Activated T-cell treated with anti-CD3 and anti-CD28 coated beads, Interleukin-2, amount 50 U/mL, for 72 hours (primary cell): Measurements from ENCODE around the gene ERP27. TPM values are rescaled to one million over a fixed set of nuclear protein-coding genes. Genes with fewer than 3 reads are reported as not detected.

ENCODE experiments used
- ATAC-seq, 2 donors: fragments of 150-1000 bp; cut with Tn5 transposase; replicated peaks in 1 of 2; 2 replicates each; pipeline ENCODE4 v1.10.0; 2021; ENCODE audit warnings: moderate library complexity in 2 of 2, mild to moderate bottlenecking in 1 of 2
- DNase-seq, 2 donors: peaks; one replicate each; pipeline ENCODE4 v3.0.0; 2021 to 2022; ENCODE audit warnings: mixed read lengths in 1 of 2
- H3K27ac Mint-ChIP-seq: one replicate; pipeline ENCODE4 v1.8.0; 2022; ENCODE audit warnings: mild to moderate bottlenecking, moderate library complexity, mixed read lengths
- H3K27me3 Mint-ChIP-seq: one replicate; pipeline ENCODE4 v1.8.0; 2022; ENCODE audit warnings: low read depth, mixed read lengths
- H3K36me3 Mint-ChIP-seq, 2 donors: one replicate each; pipeline ENCODE4 v1.8.0; 2022; ENCODE audit warnings: mixed read lengths in 2 of 2, mild to moderate bottlenecking in 1 of 2; ENCODE audit not compliant: insufficient read depth in 2 of 2
- H3K4me1 Mint-ChIP-seq: one replicate; pipeline ENCODE4 v1.8.0; 2022; ENCODE audit warnings: low read depth, mixed read lengths
- H3K4me3 Mint-ChIP-seq, 2 donors: one replicate each; pipeline ENCODE4 v1.8.0; 2022; ENCODE audit warnings: mild to moderate bottlenecking in 2 of 2, mixed read lengths in 2 of 2, moderate library complexity in 2 of 2
- H3K9me3 Mint-ChIP-seq, 2 donors: one replicate each; pipeline ENCODE4 v1.8.0; 2022; ENCODE audit warnings: mixed read lengths in 2 of 2
- total RNA-seq, 2 donors: library from RNA; stranded (reverse); gene quantifications; one replicate each; pipeline ENCODE4 v1.2.3, GENCODE V29; 2022

Gene ERP27
- 1 to 10 TPM; 3.8 to 4.0 TPM for total RNA-seq

GRCh38 chr12:14938301-14938700 lies at the start of gene ERP27:
Gene ERP27, minus strand, starts transcription at chr12:14938537. Its CDS starts 29 bp downstream, at chr12:14938508.
- peaks cover 24% of the 10 kb centered on the region for H3K4me1 Mint-ChIP-seq
- peak within 1 kb of the TSS in 1 of 2 donors; percentile 58 for H3K4me3 Mint-ChIP-seq
- no peaks in the 10 kb centered on the region for H3K27me3 Mint-ChIP-seq
- no peak for ATAC-seq
- DNase-seq, result no peak
- peaks cover 10 to 51% of the 10 kb centered on the region in 2 donors for H3K36me3 Mint-ChIP-seq
- peaks cover 2 to 5% of the 10 kb centered on the region in 2 donors for H3K9me3 Mint-ChIP-seq
- peak within 1 kb of the TSS; percentile 94 for H3K27ac Mint-ChIP-seq

- Mint-ChIP-seq H3K27me3 (no peaks in the 10 kb centered on the region), H3K36me3 (peaks cover 3% of the 10 kb centered on the region in 2 donors), H3K4me3 (no peak overlapping the region), H3K4me1 (peaks cover 28% of the 10 kb centered on the region), H3K9me3 (peaks cover 0 to 2% of the 10 kb centered on the region in 2 donors), H3K27ac (no peak overlapping the region)
- ATAC-seq (no peak), DNase-seq (no peak)
Observed at GRCh38 chr12:14988035-14988434, 49.7 kb upstream of the ERP27 start.

GRCh38 chr12:14986449-14986848 lies 48.1 kb upstream of the ERP27 start:
- DNase-seq (no peak), ATAC-seq (no peak)
- H3K27ac Mint-ChIP-seq, result no peak overlapping the region
- no peak overlapping the region for H3K4me3 Mint-ChIP-seq
- peaks cover 37% of the 10 kb centered on the region for H3K4me1 Mint-ChIP-seq
- H3K27me3 Mint-ChIP-seq, result no peaks in the 10 kb centered on the region
- H3K36me3 Mint-ChIP-seq, result peaks cover 3% of the 10 kb centered on the region in 2 donors
- H3K9me3 Mint-ChIP-seq, result peaks cover 0 to 2% of the 10 kb centered on the region in 2 donors

GRCh38 chr12:14984766-14985285 lies 46.5 kb upstream of the ERP27 start:
- peaks cover under 1 to 2% of the 10 kb centered on the region in 2 donors for H3K36me3 Mint-ChIP-seq
- ATAC-seq, result no peak
- peaks cover 46% of the 10 kb centered on the region for H3K4me1 Mint-ChIP-seq
- no peak overlapping the region for H3K4me3 Mint-ChIP-seq
- no peaks in the 10 kb centered on the region for H3K9me3 Mint-ChIP-seq
- no peaks in the 10 kb centered on the region for H3K27me3 Mint-ChIP-seq
- no peak for DNase-seq
- no peak overlapping the region for H3K27ac Mint-ChIP-seq

- no peaks in the 10 kb centered on the region for H3K36me3 Mint-ChIP-seq
- no peak overlapping the region for H3K27ac Mint-ChIP-seq
- no peak for ATAC-seq
- peaks cover 50% of the 10 kb centered on the region for H3K4me1 Mint-ChIP-seq
- H3K9me3 Mint-ChIP-seq, result no peaks in the 10 kb centered on the region
- no peaks in the 10 kb centered on the region for H3K27me3 Mint-ChIP-seq
- no peak for DNase-seq
- H3K4me3 Mint-ChIP-seq, result no peak overlapping the region
Observed at GRCh38 chr12:14984036-14984435, 45.7 kb upstream of the ERP27 start.

- no peaks in the 10 kb centered on the region for H3K27me3 Mint-ChIP-seq
- ATAC-seq, result peak; percentile 43 to 58
- no peaks in the 10 kb centered on the region for H3K36me3 Mint-ChIP-seq
- DNase-seq, result no peak
- H3K9me3 Mint-ChIP-seq, result no peaks in the 10 kb centered on the region
- peak overlapping the region; percentile 36 to 72 for H3K4me3 Mint-ChIP-seq
- peaks cover 56% of the 10 kb centered on the region for H3K4me1 Mint-ChIP-seq
- peak overlapping the region; percentile 62 for H3K27ac Mint-ChIP-seq
Observed at GRCh38 chr12:14982991-14983390, 44.7 kb upstream of the ERP27 start.

GRCh38 chr12:14982562-14982961 lies 44.2 kb upstream of the ERP27 start:
- DNase-seq (no peak), ATAC-seq (peak in 1 of 2 donors; percentile 9)
- Mint-ChIP-seq H3K4me1 (peaks cover 60% of the 10 kb centered on the region), H3K9me3 (no peaks in the 10 kb centered on the region), H3K27me3 (no peaks in the 10 kb centered on the region), H3K27ac (no peak overlapping the region), H3K4me3 (peak overlapping the region; percentile 36 to 72), H3K36me3 (no peaks in the 10 kb centered on the region)

GRCh38 chr12:14981049-14981448 lies 42.7 kb upstream of the ERP27 start:
- Mint-ChIP-seq H3K36me3 (no peaks in the 10 kb centered on the region), H3K9me3 (no peaks in the 10 kb centered on the region), H3K4me1 (peaks cover 60% of the 10 kb centered on the region), H3K4me3 (no peak overlapping the region), H3K27ac (peak overlapping the region; percentile 55), H3K27me3 (no peaks in the 10 kb centered on the region)
- no peak for DNase-seq
- ATAC-seq, result no peak

- no peak for ATAC-seq
- Mint-ChIP-seq H3K9me3 (no peaks in the 10 kb centered on the region), H3K4me1 (peaks cover 53% of the 10 kb centered on the region), H3K27ac (no peak overlapping the region), H3K36me3 (no peaks in the 10 kb centered on the region), H3K27me3 (no peaks in the 10 kb centered on the region), H3K4me3 (no peak overlapping the region)
- DNase-seq, result no peak
Observed at GRCh38 chr12:14979468-14979867, 41.1 kb upstream of the ERP27 start.

- no peak overlapping the region for H3K4me3 Mint-ChIP-seq
- H3K4me1 Mint-ChIP-seq, result peaks cover 40% of the 10 kb centered on the region
- no peaks in the 10 kb centered on the region for H3K36me3 Mint-ChIP-seq
- H3K27me3 Mint-ChIP-seq, result no peaks in the 10 kb centered on the region
- no peaks in the 10 kb centered on the region for H3K9me3 Mint-ChIP-seq
- DNase-seq, result no peak
- no peak for ATAC-seq
- no peak overlapping the region for H3K27ac Mint-ChIP-seq
Observed at GRCh38 chr12:14976658-14977057, 38.3 kb upstream of the ERP27 start.

GRCh38 chr12:14975457-14975856 lies 37.1 kb upstream of the ERP27 start:
- Mint-ChIP-seq H3K4me1 (peaks cover 37% of the 10 kb centered on the region), H3K9me3 (no peaks in the 10 kb centered on the region), H3K36me3 (no peaks in the 10 kb centered on the region), H3K27ac (no peak overlapping the region), H3K27me3 (no peaks in the 10 kb centered on the region), H3K4me3 (no peak overlapping the region)
- ATAC-seq, result no peak
- DNase-seq, result no peak

GRCh38 chr12:14974633-14975032 lies 36.3 kb upstream of the ERP27 start:
- Mint-ChIP-seq H3K27ac (no peak overlapping the region), H3K27me3 (no peaks in the 10 kb centered on the region), H3K36me3 (no peaks in the 10 kb centered on the region), H3K4me3 (no peak overlapping the region), H3K4me1 (peaks cover 37% of the 10 kb centered on the region), H3K9me3 (no peaks in the 10 kb centered on the region)
- ATAC-seq (no peak), DNase-seq (no peak)

GRCh38 chr12:14972816-14973215 lies 34.5 kb upstream of the ERP27 start, which contains the start of gene PDE6H:
Gene PDE6H, plus strand, starts transcription at chr12:14973042. Its CDS starts 4,971 bp downstream, at chr12:14978013.
- no peak for DNase-seq
- ATAC-seq, result no peak
- H3K27ac Mint-ChIP-seq, result no peak within 1 kb of the TSS
- no peak within 1 kb of the TSS for H3K4me3 Mint-ChIP-seq
- H3K36me3 Mint-ChIP-seq, result no peaks in the 10 kb centered on the region
- no peaks in the 10 kb centered on the region for H3K9me3 Mint-ChIP-seq
- peaks cover 35% of the 10 kb centered on the region for H3K4me1 Mint-ChIP-seq
- H3K27me3 Mint-ChIP-seq, result no peaks in the 10 kb centered on the region

- Mint-ChIP-seq H3K9me3 (no peaks in the 10 kb centered on the region), H3K4me3 (peak overlapping the region in 1 of 2 donors; percentile 30), H3K27me3 (no peaks in the 10 kb centered on the region), H3K4me1 (peaks cover 45% of the 10 kb centered on the region), H3K36me3 (no peaks in the 10 kb centered on the region), H3K27ac (peak overlapping the region; percentile 36)
- DNase-seq (no peak), ATAC-seq (peak in 1 of 2 donors; percentile 9)
Observed at GRCh38 chr12:14970473-14970872, 32.1 kb upstream of the ERP27 start.
